Measurements from ENCODE around the gene LRP6.
"Not testable (repeated sequence)": the region's sequence is repeated elsewhere in the genome, so short reads cannot be mapped to it uniquely, and the experiment has no call there.

The LRP6 gene

DNA sequence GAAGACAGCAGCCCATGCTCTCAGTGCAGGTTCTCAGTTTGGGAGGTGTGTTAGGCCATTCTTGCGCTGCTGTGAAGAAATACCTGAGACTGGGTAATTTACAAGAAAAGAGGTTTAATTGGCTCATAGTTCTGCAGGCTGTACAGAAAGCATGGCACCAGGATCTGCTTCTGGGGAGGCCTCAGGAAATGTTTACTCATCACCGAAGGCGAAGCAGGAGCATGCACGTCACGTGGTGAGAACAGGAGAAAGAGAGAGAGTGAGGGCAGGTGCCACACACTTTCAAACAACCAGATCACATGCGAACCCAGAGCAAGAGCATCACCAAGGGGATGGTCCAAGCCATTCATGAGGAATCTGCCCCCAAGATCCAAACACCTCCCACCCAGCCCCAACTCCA lies 9.0 kb upstream of the LRP6 start:
- Mint-ChIP-seq H3K9me3 (peaks cover 12% of the 10 kb centered on the region), H3K27me3 (peaks cover 3% of the 10 kb centered on the region), H3K4me1 (no peaks in the 10 kb centered on the region), H3K27ac (no peak overlapping the region), H3K4me3 (no peak overlapping the region), H3K36me3 (ENCODE audit: low read depth) (no peaks in the 10 kb centered on the region)
- ATAC-seq (no peak), DNase-seq (no peak)

DNA sequence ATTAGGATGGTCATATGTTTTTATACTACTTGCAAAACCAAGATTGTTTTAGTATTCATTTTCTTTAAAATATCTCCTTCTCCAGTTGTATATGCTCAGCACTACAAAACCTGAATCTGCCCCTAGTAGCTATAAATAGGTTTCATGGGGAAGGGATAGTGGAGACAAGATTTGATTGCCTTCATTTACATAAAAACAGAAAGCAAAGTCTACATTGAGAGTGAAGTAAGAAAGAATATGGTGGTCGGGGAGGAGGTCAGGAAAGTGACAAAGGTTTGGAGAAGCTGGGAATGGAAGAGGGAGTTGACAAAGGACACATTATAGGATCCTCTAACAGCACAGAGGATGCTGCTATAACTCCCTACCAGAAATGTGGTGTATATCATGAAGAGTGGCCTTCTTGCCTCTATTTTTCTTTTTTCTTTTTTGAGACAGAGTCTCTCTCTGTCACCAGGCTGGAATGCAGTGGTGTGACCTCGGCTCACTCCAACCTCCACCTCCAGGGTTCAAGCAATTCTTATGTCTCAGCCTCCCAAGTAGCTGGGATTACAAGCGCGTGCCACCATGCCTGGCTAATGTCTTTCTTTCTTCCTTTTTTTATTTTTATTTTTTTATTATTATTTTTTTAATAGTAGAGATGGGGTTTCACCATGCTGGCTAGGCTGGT lies 6.6 kb upstream of the LRP6 start:
- H3K36me3 Mint-ChIP-seq (ENCODE audit: low read depth) = no peaks in the 10 kb centered on the region
- no peaks in the 10 kb centered on the region for H3K4me1 Mint-ChIP-seq
- no peak overlapping the region for H3K27ac Mint-ChIP-seq
- DNase-seq = no peak
- peaks cover 2% of the 10 kb centered on the region for H3K27me3 Mint-ChIP-seq
- peaks cover 12% of the 10 kb centered on the region for H3K9me3 Mint-ChIP-seq
- no peak for ATAC-seq
- no peak overlapping the region for H3K4me3 Mint-ChIP-seq

DNA sequence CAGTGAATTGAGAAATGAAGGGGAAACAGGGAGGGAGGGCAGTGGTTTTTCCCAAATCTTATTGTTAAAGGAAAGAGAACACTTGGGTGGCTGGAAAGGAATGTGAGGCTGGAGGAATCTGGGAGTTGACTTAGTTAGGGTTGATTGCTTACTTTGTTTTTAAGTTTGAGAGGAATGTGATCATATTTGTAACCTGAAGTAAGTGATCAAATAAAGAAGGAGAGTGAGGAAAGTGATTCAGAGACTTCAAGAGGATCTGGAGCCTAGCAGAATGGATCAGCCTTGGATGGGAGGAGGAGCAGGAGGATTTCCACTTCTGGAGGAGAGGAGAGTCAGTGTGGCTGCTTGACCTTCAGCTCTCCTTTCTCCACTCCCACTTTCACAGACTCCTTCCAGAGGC lies 6.0 kb upstream of the LRP6 start:
- Mint-ChIP-seq H3K4me1 (no peaks in the 10 kb centered on the region), H3K27me3 (peaks cover 2% of the 10 kb centered on the region), H3K27ac (no peak overlapping the region), H3K4me3 (no peak overlapping the region), H3K36me3 (ENCODE audit: low read depth) (no peaks in the 10 kb centered on the region), H3K9me3 (peaks cover 10% of the 10 kb centered on the region)
- DNase-seq = no peak
- ATAC-seq = no peak

DNA sequence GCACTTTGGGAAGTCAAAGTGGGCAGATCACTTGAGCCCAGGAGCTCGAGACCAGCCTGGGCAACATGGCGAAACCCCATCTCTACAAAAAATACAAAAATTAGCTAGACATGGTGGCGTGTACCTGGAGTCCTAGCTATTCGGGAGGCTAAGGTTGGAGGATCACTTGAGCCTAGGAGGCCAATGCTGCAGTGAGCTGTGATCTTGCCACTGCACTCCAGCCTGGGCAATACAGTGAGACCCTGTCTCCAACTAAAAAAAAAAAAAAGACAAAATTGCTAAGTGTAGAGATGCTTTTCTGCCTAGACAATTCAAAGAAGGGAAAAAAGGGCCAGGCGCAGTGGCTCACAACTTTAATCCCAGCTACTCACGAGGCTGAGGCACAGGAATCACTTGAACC lies 3.4 kb upstream of the LRP6 start:
- no peak for ATAC-seq
- peaks cover 11% of the 10 kb centered on the region for H3K27me3 Mint-ChIP-seq

DNA sequence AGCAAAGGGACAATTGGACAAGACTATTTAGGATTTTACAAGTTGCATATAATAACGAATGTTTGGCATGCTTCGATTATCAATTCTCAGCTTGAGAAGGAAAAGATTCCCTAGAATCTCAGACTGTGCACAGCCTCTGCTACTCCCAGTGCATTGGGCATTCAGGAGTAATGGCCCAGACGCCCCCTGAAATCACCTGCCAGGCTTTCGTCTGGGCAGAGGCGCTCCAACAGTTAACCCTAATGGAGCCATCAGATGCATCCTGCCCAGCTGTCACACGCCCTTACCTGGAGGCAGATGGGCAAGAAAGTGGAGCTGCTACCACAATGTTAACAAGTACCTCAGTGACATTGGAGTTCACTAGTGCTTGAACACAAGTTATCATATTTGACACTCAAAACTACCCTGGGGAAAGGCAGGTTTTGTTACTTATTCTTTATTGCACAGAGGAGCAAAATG lies 927 bp upstream of the LRP6 start:
- ATAC-seq (no peak), DNase-seq (no peak)
- Mint-ChIP-seq H3K4me1 (peaks cover 19% of the 10 kb centered on the region), H3K36me3 (ENCODE audit: low read depth) (no peaks in the 10 kb centered on the region), H3K4me3 (peak overlapping the region; percentile 82), H3K9me3 (no peaks in the 10 kb centered on the region), H3K27me3 (peaks cover 26% of the 10 kb centered on the region), H3K27ac (no peak overlapping the region)

More for the DNA sequence above, 3.4 kb upstream of the LRP6 start:
- Mint-ChIP-seq H3K27ac (no peak overlapping the region), H3K4me1 (peaks cover 16% of the 10 kb centered on the region), H3K9me3 (no peaks in the 10 kb centered on the region), H3K4me3 (no peak overlapping the region), H3K36me3 (ENCODE audit: low read depth) (no peaks in the 10 kb centered on the region)
- no peak for DNase-seq

DNA sequence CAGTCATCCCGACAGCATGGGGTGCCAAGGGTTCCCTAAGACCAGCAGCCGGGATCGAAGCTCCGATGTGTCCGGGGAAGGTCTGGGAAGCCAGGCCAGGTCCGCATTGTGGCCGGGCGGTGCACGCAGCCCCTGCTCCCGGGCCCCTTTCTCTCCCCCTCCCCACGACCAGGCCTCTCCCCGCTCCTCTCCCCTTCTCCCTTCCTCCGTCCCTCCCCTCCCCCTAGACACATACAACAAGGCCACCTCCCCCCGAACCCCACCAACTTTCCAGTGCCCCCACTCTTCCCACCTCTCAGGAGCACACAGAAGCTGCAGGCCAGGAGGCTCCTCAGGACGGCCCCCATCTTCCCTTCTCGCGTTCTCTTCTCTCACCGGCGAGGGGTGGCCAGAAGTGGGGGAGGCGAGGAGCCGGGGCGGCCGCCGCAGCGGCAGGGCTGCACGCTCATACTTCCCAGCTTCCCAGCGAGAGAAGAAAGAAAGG lies 413 bp downstream of the LRP6 start:
- no peak for ATAC-seq
- Mint-ChIP-seq H3K36me3 (ENCODE audit: low read depth) (peaks cover 2% of the 10 kb centered on the region), H3K4me3 (peak overlapping the region; percentile 82), H3K9me3 (no peaks in the 10 kb centered on the region), H3K27me3 (peaks cover 33% of the 10 kb centered on the region), H3K27ac (no peak overlapping the region), H3K4me1 (peaks cover 19% of the 10 kb centered on the region)
- peak; percentile 10 for DNase-seq

DNA sequence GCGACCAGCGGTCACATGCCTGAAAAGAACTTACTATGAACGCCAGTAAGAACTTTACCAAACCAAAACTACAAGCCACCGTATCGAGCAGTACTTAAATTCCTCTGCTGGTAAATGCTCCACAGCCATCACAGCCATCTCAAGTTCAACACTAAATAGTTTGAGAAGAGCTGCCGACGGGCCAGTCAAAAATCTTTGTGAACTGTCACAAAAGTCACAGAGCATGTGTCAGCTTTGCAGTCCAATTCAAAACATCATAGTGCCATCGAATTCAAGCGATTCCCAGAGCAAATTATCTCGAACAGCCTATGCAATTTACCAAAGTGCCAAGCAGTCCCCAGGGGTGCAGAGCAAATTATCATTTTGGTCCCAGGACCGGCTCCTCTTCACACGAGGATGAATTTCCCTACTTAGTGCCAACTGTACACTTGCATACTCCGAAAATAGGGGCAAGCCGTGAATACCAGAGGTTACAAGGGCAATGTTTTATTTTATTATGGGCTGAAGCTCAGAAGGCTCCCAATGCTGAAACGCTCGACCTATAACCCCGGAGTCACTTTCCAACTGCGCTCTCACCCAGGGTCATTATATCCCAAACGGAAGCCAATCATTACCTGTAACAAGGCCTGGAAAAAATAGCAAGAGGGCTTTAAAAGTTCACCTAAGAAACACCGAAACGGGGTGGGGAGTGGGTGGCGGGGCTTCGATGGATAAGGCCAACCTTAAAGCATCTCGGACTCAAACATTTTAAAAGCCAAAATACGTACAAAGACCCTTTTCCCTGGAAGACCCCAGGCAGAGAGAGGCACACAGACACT lies 1.1 kb downstream of the LRP6 start:
- Mint-ChIP-seq H3K4me3 (peak overlapping the region; percentile 82), H3K4me1 (peaks cover 19% of the 10 kb centered on the region), H3K36me3 (ENCODE audit: low read depth) (peaks cover 2% of the 10 kb centered on the region), H3K27ac (peak overlapping the region; percentile 42), H3K9me3 (no peaks in the 10 kb centered on the region), H3K27me3 (peaks cover 33% of the 10 kb centered on the region)
- DNase-seq = no peak
- no peak for ATAC-seq

DNA sequence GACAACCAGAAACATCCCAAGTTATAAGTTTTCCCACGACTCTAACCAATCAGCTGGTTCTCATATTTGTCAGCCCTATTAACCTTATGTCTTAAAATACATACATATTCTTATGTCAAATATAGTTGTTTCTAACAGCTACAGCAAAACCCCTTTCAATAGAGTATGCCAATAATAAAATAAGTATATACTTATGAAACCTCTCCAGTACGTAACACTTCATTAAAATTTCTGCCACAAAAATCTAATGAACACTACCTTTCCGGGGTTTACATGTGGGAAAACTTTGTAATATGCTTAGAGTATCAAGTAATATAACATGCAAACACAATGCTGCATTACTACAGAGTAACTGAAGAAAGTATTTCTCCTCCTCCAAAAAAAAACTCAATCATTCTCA lies 1.8 kb downstream of the LRP6 start:
- Mint-ChIP-seq H3K4me3 (peak overlapping the region; percentile 82), H3K27ac (no peak overlapping the region), H3K27me3 (peaks cover 33% of the 10 kb centered on the region), H3K9me3 (no peaks in the 10 kb centered on the region), H3K4me1 (peaks cover 19% of the 10 kb centered on the region), H3K36me3 (ENCODE audit: low read depth) (peaks cover 2% of the 10 kb centered on the region)
- DNase-seq (no peak), ATAC-seq (no peak)

DNA sequence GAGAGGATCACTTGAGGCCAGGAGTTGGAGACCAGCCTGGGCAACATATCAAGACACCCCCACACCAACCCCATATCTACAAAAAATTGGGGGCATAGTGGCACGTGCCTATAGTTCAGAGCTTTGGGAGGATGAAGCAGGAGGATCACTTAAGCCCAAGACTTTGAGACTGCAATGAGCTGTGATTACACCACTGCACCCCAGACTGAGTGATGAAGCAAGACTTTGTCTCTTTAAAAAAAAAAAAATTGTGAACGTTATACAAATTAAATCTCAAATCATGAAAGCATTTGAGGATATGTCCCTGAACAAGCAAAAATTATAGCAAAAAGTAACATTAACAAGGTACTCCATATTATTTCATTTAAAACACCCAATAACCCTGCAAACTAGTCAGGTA lies 2.9 kb downstream of the LRP6 start:
- Mint-ChIP-seq H3K4me3 (no peak overlapping the region), H3K9me3 (no peaks in the 10 kb centered on the region), H3K27me3 (peaks cover 33% of the 10 kb centered on the region), H3K36me3 (ENCODE audit: low read depth) (peaks cover 2% of the 10 kb centered on the region), H3K4me1 (peaks cover 19% of the 10 kb centered on the region), H3K27ac (no peak overlapping the region)
- ATAC-seq = no peak
- no peak for DNase-seq

DNA sequence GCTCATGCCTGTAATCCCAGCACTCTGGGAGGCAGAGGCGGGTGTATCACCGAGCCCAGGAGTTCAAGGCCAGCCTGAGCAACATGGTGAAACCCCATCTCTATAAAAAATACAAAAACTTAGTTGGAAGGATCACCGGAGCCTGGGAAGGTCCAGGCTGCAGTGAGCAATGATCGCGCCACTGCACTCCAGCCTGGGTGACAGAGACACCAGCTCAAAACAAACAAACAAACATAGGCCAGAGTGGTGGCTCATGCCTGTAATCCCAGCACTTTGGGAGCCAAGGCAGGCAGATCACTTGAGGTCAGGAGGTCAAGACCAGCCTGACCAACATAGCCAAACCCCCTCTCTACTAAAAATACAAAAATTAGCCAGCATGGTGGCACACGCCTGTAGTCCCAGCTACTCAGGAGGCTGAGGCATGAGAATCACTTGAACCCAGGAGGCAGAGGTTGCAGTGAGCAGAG lies 10.5 kb downstream of the LRP6 start:
- not testable (repeated sequence) for H3K27me3 Mint-ChIP-seq; H3K9me3 Mint-ChIP-seq; ATAC-seq; H3K4me1 Mint-ChIP-seq; H3K36me3 Mint-ChIP-seq (ENCODE audit: low read depth); H3K27ac Mint-ChIP-seq; DNase-seq; H3K4me3 Mint-ChIP-seq

DNA sequence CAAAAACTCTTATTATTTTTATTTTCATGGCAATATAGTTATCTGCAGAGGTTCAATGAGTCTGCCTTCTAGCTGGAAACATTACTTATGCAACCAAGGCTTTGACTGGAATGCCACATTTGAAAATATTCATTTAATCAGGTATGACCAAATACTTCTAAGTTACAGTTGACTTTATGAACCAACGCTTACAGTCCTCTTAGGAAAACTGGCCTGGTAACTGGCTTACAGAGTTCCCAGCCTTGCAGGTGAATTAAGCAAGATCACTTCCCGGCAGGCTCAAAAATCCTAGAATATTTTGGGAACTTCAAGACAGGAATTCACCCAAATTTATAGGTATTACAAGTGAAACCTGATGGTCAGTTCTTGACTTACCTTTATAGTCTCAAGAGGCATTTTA lies 12.3 kb downstream of the LRP6 start:
- Mint-ChIP-seq H3K4me3 (no peak overlapping the region), H3K4me1 (peaks cover 5% of the 10 kb centered on the region), H3K27me3 (no peaks in the 10 kb centered on the region), H3K9me3 (no peaks in the 10 kb centered on the region), H3K27ac (no peak overlapping the region), H3K36me3 (ENCODE audit: low read depth) (no peaks in the 10 kb centered on the region)
- no peak for ATAC-seq
- DNase-seq = no peak

DNA sequence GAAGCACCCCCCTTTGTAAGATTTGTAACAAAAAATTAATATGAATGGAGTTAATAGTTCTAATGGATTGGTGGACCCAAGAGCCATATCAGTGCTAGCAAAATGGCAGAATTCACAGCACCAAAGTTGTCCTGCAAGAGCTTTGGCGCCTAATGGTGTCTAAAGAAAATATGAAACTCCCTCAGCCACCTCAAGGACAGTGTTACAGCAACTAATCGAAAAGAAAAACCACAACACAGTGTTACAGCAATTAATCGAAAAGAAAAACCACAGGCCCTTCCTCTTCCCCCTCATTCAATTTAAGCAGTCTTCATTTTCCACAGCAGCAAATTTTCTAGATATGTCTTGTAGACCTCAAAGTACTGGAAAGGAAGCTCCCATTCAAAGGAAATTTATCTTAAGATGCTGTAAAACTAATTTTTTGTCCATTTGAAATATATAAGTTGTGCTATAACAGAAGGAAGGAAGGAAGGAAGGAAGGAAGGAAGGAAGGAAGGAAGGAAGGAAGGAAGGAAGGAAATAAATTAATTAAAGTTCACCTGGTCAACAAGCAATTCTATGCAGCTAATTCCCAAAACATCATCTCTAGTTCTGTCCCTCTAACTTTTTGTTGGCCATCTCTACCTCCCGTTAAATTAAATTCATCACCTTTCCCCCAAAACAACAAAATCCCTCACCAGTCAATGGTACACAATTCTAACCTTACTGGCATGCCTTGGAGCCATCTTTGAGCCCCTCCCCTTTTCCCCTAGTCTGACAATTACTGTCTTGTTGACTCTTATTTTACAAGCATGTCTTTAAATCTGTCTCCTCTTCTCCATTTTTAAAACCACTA lies 17.4 kb downstream of the LRP6 start:
- ATAC-seq (no peak), DNase-seq (no peak)
- H3K27me3 Mint-ChIP-seq = no peaks in the 10 kb centered on the region
- no peaks in the 10 kb centered on the region for H3K9me3 Mint-ChIP-seq
- H3K4me1 Mint-ChIP-seq = peaks cover 9% of the 10 kb centered on the region
- no peaks in the 10 kb centered on the region for H3K36me3 Mint-ChIP-seq (ENCODE audit: low read depth)
- no peak overlapping the region for H3K4me3 Mint-ChIP-seq
- H3K27ac Mint-ChIP-seq = no peak overlapping the region

DNA sequence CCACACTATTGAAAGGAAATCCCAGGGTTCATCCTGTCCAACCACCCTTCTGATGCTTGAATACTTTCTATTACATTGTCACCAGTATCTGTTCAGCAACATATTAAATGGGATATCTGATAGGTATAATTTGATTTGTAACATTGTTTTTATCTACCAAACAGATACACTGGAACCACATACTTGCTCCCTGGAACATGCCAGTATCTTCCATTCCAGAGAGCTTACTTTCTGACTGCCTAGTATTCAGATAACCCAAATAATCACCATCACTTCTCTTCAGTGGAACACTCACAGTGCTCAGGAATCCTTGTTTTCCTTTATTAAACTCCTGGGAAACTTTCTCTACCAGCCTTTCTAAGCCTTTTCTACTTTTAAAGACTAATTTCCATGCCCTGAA lies 19.3 kb downstream of the LRP6 start:
- no peaks in the 10 kb centered on the region for H3K9me3 Mint-ChIP-seq
- peaks cover 2% of the 10 kb centered on the region for H3K27me3 Mint-ChIP-seq
- H3K27ac Mint-ChIP-seq = no peak overlapping the region
- no peak for DNase-seq
- H3K4me3 Mint-ChIP-seq = no peak overlapping the region
- peaks cover 9% of the 10 kb centered on the region for H3K4me1 Mint-ChIP-seq
- H3K36me3 Mint-ChIP-seq (ENCODE audit: low read depth) = no peaks in the 10 kb centered on the region
- ATAC-seq = no peak

DNA sequence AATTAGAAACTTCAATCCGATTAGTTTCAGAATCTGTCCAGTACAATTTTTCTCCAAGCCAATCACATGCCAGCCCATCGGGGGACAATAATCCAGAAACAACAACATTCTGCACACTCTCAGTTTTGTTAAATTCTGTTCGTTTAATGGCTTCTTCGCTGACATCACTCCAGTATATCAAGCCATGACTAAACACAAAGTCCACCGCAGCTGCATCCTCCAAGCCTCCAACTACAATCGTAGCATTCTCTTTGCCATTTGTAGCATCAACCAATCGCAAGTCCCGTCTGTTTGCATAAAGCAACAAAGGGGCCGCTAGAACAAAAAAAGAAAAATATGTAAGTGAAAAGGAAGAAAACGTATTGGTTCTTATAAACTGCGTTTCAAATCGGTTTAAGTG lies 22.5 kb downstream of the LRP6 start:
- no peak for ATAC-seq
- Mint-ChIP-seq H3K9me3 (no peaks in the 10 kb centered on the region), H3K4me3 (no peak overlapping the region), H3K27me3 (peaks cover 2% of the 10 kb centered on the region), H3K27ac (no peak overlapping the region), H3K4me1 (peaks cover 2% of the 10 kb centered on the region), H3K36me3 (ENCODE audit: low read depth) (no peaks in the 10 kb centered on the region)
- no peak for DNase-seq
